SK-N-SH (cell line): ENCODE data around the gene TP53TG3. TPM values are rescaled to one million over a fixed set of nuclear protein-coding genes. Genes with fewer than 3 reads are reported as not detected.
"Not testable (repeated sequence)": the region's sequence is repeated elsewhere in the genome, so short reads cannot be mapped to it uniquely, and the experiment has no call there.

Experiments used
- CTCF ChIA-PET: fragments of 300-600, 350-600 bp; formaldehyde crosslinking; extraction: SDS; loops from one replicate; lab custom pipeline; 2021; lab: Yijun Ruan, JAX
- POLR2A ChIA-PET: fragments of 350-600 bp; sonication (Branson Sonifier 250); formaldehyde crosslinking; extraction: SDS; loops from one replicate; lab custom pipeline; 2020; ENCODE audit warnings: antibody characterized with exemption, inconsistent platforms; lab: Yijun Ruan, JAX
- DNase-seq: peaks from one replicate; pipeline ENCODE4 v3.0.0; 2012
- H2AFZ ChIP-seq: fragments of 200-600 bp; sonication (generic); 2 replicates; pipeline ENCODE4 v1.8.1; 2016; ENCODE audit warnings: antibody characterized with exemption, mild to moderate bottlenecking, low read depth
- H3F3A ChIP-seq: fragments of 200-600 bp; sonication (generic); replicated peaks from 2 replicates; pipeline ENCODE3; 2016; ENCODE audit warnings: antibody characterized with exemption, mild to moderate bottlenecking; ENCODE audit not compliant: insufficient read depth
- H3K27ac ChIP-seq, 2 experiments: fragments of 200-500 bp in 1 of 2; fragments of 200-600 bp in 1 of 2; sonication (Bioruptor generic) in 1 of 2; sonication (generic), shearing (Covaris generic) in 1 of 2; 2 replicates each; pipeline versions ENCODE4 v1.5.1 to v1.6.1; 2014 to 2016; ENCODE audit warnings: low read depth in 2 of 2, inconsistent platforms in 1 of 2, low read length in 1 of 2, mild to moderate bottlenecking in 1 of 2, mixed read lengths in 1 of 2
- H3K27me3 ChIP-seq: fragments of 200-600 bp; sonication (generic), shearing (Covaris generic); 2 replicates; pipeline ENCODE4 v1.6.1; 2016; ENCODE audit warnings: mixed run types; ENCODE audit not compliant: insufficient read depth
- H3K36me3 ChIP-seq, 2 experiments: fragments of 200-500 bp in 1 of 2; fragments of 200-600 bp in 1 of 2; sonication (Bioruptor generic) in 1 of 2; sonication (generic) in 1 of 2; replicated peaks in 1 of 2; 2 replicates each; pipeline versions ENCODE3 to v1.5.1; 2014 to 2016; ENCODE audit warnings: low read length in 1 of 2, mild to moderate bottlenecking in 1 of 2; ENCODE audit not compliant: insufficient read depth in 2 of 2, control insufficient read depth in 1 of 2
- H3K4me1 ChIP-seq, 2 experiments: fragments of 200-500 bp in 1 of 2; fragments of 200-600 bp in 1 of 2; sonication (Bioruptor generic) in 1 of 2; sonication (generic), shearing (Covaris generic) in 1 of 2; 2 replicates each; pipeline versions ENCODE4 v1.5.1 to v1.6.1; 2014 to 2016; ENCODE audit warnings: low read depth in 1 of 2, low read length in 1 of 2, mixed run types in 1 of 2; ENCODE audit not compliant: insufficient read depth in 2 of 2, control insufficient read depth in 1 of 2
- H3K4me2 ChIP-seq: fragments of 200-600 bp; sonication (generic), shearing (Covaris generic); 2 replicates; pipeline ENCODE4 v1.6.1; 2017; ENCODE audit warnings: mixed run types
- H3K4me3 ChIP-seq, 2 experiments: fragments of 200-500 bp in 1 of 2; fragments of 200-600 bp in 1 of 2; sonication (Bioruptor generic) in 1 of 2; sonication (generic), shearing (Covaris generic) in 1 of 2; 2 replicates each; pipeline versions ENCODE4 v1.5.1 to v1.8.1; 2014 to 2016; ENCODE audit warnings: low read depth in 2 of 2, inconsistent platforms in 1 of 2, low read length in 1 of 2, mild to moderate bottlenecking in 1 of 2, mixed read lengths in 1 of 2, moderate library complexity in 1 of 2
- H3K79me2 ChIP-seq: fragments of 200-600 bp; sonication (generic); 2 replicates; pipeline ENCODE4 v1.8.1; 2017; ENCODE audit warnings: mild to moderate bottlenecking; ENCODE audit not compliant: insufficient read depth
- H3K9ac ChIP-seq: fragments of 200-600 bp; sonication (generic); 2 replicates; pipeline ENCODE4 v1.6.1; 2017; ENCODE audit warnings: mixed run types
- H3K9me2 ChIP-seq: fragments of 200-600 bp; sonication (generic); 2 replicates; pipeline ENCODE4 v1.6.1; 2017; ENCODE audit warnings: mixed run types
- H3K9me3 ChIP-seq: fragments of 200-600 bp; sonication (generic); 2 replicates; pipeline ENCODE4 v1.6.1; 2017; ENCODE audit warnings: mixed run types, mild to moderate bottlenecking, moderate library complexity
- H4K20me1 ChIP-seq: fragments of 200-600 bp; sonication (generic); 2 replicates; pipeline ENCODE4 v1.6.1; 2017; ENCODE audit warnings: mild to moderate bottlenecking, mixed run types; ENCODE audit not compliant: insufficient read depth
- WGBS: methylation state at CpG from one replicate; pipeline ENCODE4 v1.1.6; 2017; ENCODE audit warnings: low lambda C conversion rate; 5-methylcytosine and 5-hydroxymethylcytosine counted together
- polyA plus RNA-seq, 3 experiments: library from polyadenylated mRNA; depleted of rRNA; stranded (reverse); fragments of >200 nt; gene quantifications; 2 replicates each; pipeline ENCODE4 v1.2.3, GENCODE V29; 2012

Gene TP53TG3
- 2.2 and 2.4 TPM in 2 replicates for polyA plus RNA-seq (2012; rRNA removed)
- polyA plus RNA-seq (2012; cell fraction: cytosol; rRNA removed) = 1.4 and 1.5 TPM in 2 replicates
- 6.0 and 6.9 TPM in 2 replicates for polyA plus RNA-seq (2012; cell fraction: nucleus; rRNA removed)

GRCh38 chr16:32676065-32676464 is at the start of gene TP53TG3:
Gene TP53TG3, minus strand, starts transcription at chr16:32676165. Its CDS starts 68 bp downstream, at chr16:32676097.
- H3K4me1 ChIP-seq, H3K27ac ChIP-seq, H4K20me1 ChIP-seq, DNase-seq, POLR2A ChIA-PET, H3K4me3 ChIP-seq, H3F3A ChIP-seq, H3K79me2 ChIP-seq, H3K9ac ChIP-seq, H3K9me2 ChIP-seq, H3K27me3 ChIP-seq, H3K36me3 ChIP-seq, CTCF ChIA-PET, H3K4me2 ChIP-seq, H3K9me3 ChIP-seq, H2AFZ ChIP-seq: not testable (repeated sequence)
- no CpG with 5 or more reads among the region's 25 CpGs for whole genome bisulfite sequencing

GRCh38 chr16:32650876-32651275 is 25.1 kb downstream of the TP53TG3 start:
- H3F3A ChIP-seq, H4K20me1 ChIP-seq, H2AFZ ChIP-seq, H3K27me3 ChIP-seq, H3K4me2 ChIP-seq, H3K9ac ChIP-seq, POLR2A ChIA-PET, DNase-seq, H3K9me3 ChIP-seq, H3K4me3 ChIP-seq, CTCF ChIA-PET, H3K79me2 ChIP-seq, H3K4me1 ChIP-seq, H3K27ac ChIP-seq, H3K9me2 ChIP-seq, H3K36me3 ChIP-seq: not testable (repeated sequence)
- WGBS = 13% methylated on average over 29 of the region's 49 CpGs

GRCh38 chr16:32647562-32647961 is 28.4 kb downstream of the TP53TG3 start:
- 0% methylated on average over 1 of the region's 1 CpG for WGBS
- H2AFZ ChIP-seq, H3K9me3 ChIP-seq, H3K9me2 ChIP-seq, H3K27ac ChIP-seq, H3K36me3 ChIP-seq, CTCF ChIA-PET, H3K4me1 ChIP-seq, DNase-seq, H3K79me2 ChIP-seq, H3F3A ChIP-seq, H4K20me1 ChIP-seq, H3K9ac ChIP-seq, H3K4me2 ChIP-seq, POLR2A ChIA-PET, H3K4me3 ChIP-seq, H3K27me3 ChIP-seq: not testable (repeated sequence)

- H3K27me3 ChIP-seq, CTCF ChIA-PET, H3K4me1 ChIP-seq, H3K9me2 ChIP-seq, H3K4me2 ChIP-seq, H3K79me2 ChIP-seq, H3K27ac ChIP-seq, DNase-seq, POLR2A ChIA-PET, H3K4me3 ChIP-seq, H2AFZ ChIP-seq, H3K9me3 ChIP-seq, H4K20me1 ChIP-seq, H3K9ac ChIP-seq, H3K36me3 ChIP-seq, H3F3A ChIP-seq: not testable (repeated sequence)
- 0% methylated on average over 2 of the region's 2 CpGs for WGBS
These were observed 29.2 kb downstream of the TP53TG3 start for GRCh38 chr16:32646780-32647179.

GRCh38 chr16:32646177-32646576 is 29.8 kb downstream of the TP53TG3 start:
- CTCF ChIA-PET, H2AFZ ChIP-seq, H3K9ac ChIP-seq, POLR2A ChIA-PET, H3K27ac ChIP-seq, DNase-seq, H3K4me2 ChIP-seq, H3K27me3 ChIP-seq, H3F3A ChIP-seq, H3K79me2 ChIP-seq, H3K36me3 ChIP-seq, H4K20me1 ChIP-seq, H3K4me1 ChIP-seq, H3K9me3 ChIP-seq, H3K4me3 ChIP-seq, H3K9me2 ChIP-seq: not testable (repeated sequence)
- WGBS = 0% methylated on average over 2 of the region's 2 CpGs

- H3K9me2 ChIP-seq, H3K4me3 ChIP-seq, H3K27me3 ChIP-seq, H3K9ac ChIP-seq, H3F3A ChIP-seq, DNase-seq, H3K4me1 ChIP-seq, H3K9me3 ChIP-seq, POLR2A ChIA-PET, H3K36me3 ChIP-seq, H3K79me2 ChIP-seq, H3K4me2 ChIP-seq, H4K20me1 ChIP-seq, H3K27ac ChIP-seq, H2AFZ ChIP-seq, CTCF ChIA-PET: not testable (repeated sequence)
- WGBS = 7% methylated on average over 6 of the region's 6 CpGs
These were observed 30.6 kb downstream of the TP53TG3 start for GRCh38 chr16:32645278-32645908.
